Stimulated activated CD8-positive, alpha-beta memory T cell treated with anti-CD3 and anti-CD28 coated beads, Interleukin-4, amount 100 ng/mL, for 1 hour (primary cell): ENCODE results near the gene MTHFD1.

Experiments used
- DNase-seq, 2 donors: peaks; one replicate each; pipeline ENCODE4 v3.0.0-alpha.2; 2020; ENCODE audit warnings: low read depth in 2 of 2, low spot score in 1 of 2

The MTHFD1 gene

GRCh38 chr14:64444984-64445845 is 57.1 kb downstream of the MTHFD1 start:
- peak in 1 of 2 donors; percentile 9 for DNase-seq

- DNase-seq: no peak
Observed at GRCh38 chr14:64447876-64448670, 59.9 kb downstream of the MTHFD1 start.

GRCh38 chr14:64450255-64450654 is 62.1 kb downstream of the MTHFD1 start:
- no peak for DNase-seq

GRCh38 chr14:64454671-64455070 is 66.5 kb downstream of the MTHFD1 start:
- DNase-seq: no peak

GRCh38 chr14:64459405-64460136 is 71.4 kb downstream of the MTHFD1 start:
- no peak for DNase-seq

- DNase-seq: no peak
Observed at GRCh38 chr14:64461221-64461620, 73.1 kb downstream of the MTHFD1 start.

DNA sequence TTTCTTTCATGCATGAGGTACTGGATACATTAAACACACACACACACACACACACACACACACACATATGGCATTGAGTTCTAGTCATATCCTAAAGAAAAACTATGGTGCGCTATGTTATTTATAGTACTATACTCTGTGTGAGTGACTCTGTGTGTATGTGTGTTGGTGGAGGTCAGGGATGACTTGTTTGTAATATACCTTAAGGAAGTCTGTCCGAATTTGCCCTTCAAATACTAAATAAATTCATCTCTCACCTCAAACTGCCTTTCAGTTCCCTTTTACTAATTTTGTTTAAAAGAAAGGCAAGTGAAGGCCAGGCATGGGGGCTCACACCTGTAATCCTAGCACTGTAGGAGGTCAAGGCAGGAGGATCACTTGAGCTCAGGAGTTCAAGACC is 75.0 kb downstream of the MTHFD1 start:
- no peak for DNase-seq

DNA sequence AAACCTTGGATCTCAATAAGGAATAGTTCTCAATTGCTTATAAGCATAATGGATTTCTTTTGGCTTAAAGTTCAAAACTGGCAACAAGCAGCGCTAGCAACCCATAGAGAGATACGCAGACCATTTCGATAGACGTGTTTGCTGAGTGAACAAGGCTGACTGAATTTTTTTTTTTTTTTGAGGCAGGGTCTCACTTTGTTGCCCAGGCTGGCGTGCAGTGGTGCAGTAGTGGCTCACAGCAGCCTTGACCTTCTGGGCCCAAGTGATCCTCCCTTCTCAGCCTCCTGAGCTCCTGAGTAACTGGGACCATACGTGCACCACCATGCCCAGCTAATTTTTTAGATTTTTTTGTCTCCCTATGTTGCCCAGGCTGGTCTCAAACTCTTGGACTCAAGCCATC is 75.7 kb downstream of the MTHFD1 start:
- DNase-seq: no peak

GRCh38 chr14:64464651-64465050 is 76.5 kb downstream of the MTHFD1 start:
- no peak for DNase-seq

DNA sequence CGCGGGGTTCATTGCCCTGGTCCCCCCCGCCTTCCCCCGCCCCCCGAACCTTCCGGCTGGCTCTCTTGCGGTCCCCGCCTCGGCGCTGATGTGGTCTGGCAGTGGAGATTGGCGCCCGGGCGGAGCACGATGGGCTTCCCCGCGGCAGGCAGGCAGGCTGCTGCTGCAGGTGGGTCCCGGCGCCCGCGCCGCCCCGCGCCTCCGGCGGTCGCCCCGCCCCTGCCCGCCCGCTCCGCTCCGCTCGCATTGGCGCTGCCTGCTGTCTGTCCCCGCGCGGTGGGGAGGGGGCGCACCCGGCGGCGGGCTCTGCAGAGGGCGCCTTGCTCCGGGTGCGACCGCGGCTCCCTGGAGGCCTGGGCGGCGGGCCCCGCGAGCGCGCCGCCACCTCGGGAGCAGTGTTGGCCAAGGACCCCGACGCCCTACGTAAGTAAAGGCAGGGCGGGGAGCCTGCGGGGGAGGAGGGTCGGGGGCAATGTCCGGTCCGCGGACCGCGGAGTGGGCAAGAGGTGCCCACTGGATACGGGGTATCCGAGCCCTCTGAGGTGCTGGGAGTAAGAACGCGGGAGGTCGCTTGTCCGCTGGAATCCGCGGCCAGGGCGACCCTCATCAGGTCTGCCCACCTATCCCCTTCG is 77.2 kb downstream of the MTHFD1 start, which contains the start of gene AKAP5:
Gene AKAP5, plus strand, starts transcription at position 309 of the 632 bp plus-strand sequence. CDS start 2,896 bp downstream, outside the sequence.
- DNase-seq: peak; percentile 19 to 29

DNA sequence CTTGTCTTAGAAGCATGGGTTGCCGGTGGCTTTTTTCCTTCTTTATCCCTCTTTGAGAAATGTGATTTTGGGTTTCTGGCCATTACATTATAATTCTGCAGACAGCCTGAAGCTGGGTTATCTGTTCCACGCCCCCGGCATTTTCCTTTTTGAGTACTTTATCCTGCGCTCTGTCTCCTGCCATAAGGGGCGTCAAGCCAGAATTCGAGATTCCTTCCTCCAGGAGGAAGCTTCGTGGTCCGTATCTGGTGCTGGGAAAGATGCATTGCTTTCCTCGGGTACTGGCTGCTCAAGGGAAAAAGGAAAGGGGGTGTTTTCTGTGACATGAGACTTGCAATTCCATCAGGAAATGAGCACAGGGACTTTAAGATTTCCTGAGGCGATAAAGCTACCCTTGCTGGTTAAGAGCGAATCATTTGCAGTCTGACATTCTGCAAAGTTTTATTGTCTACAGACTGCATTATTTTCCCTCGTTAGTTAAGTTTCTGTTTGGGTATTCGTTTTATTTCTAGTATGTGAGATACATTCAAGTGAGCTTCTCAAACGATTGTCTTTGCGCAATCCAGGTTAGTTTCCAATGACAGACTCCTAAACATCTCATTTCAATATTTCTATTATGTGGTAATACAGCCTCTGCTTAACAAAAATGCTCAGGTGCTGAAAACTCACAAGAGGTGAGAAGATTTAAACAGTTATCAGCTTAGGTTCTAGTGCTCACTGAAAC is 77.8 kb downstream of the MTHFD1 start:
- no peak for DNase-seq

DNA sequence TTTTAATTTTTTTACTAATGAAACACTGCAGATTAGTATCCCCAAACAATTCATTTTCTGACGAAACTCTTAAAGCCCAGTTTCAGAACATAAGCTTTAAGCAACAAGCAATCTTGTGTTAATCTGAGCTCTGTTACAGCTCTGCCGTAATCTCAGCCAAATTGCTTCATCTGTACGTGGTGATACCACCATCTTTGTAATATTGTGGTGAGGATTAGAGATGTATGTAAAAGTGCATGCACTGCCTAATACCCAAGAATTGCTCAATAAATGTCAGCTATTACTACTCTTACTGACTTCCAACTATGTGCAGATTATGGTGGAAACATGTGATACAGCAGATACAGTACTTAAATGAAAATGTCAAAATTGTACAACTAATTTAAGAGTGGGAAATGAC is 78.9 kb downstream of the MTHFD1 start:
- DNase-seq: no peak

DNA sequence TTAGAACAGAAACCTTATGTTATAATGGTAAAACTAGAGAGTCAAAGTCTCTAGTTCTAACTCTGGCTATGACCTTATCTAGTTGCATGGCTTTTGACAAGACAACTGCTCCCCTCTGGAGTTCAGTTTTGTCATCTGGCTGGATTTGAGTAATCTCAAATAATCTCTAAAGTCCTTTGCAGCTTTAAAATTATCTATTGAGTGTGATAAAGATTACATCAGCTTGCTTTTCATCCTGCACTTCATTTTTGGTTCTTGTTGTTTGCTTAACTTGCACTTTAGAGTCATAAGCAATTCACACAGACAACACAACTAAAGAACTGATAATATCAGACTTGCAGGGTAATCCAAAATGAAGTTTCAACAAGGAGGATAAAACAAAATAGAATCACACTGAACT is 79.4 kb downstream of the MTHFD1 start:
- no peak for DNase-seq

DNA sequence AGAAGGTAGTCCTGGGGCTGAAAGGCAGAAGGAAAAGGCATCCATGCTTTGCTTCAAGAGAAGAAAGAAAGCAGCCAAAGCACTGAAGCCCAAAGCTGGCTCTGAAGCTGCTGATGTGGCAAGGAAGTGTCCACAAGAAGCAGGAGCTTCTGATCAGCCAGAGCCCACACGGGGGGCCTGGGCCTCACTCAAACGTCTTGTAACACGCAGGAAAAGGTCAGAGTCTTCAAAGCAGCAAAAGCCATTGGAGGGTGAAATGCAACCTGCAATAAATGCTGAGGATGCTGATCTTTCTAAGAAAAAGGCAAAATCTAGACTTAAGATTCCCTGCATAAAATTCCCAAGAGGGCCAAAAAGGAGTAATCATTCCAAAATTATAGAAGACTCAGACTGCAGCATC is 80.3 kb downstream of the MTHFD1 start:
- DNase-seq: no peak

DNA sequence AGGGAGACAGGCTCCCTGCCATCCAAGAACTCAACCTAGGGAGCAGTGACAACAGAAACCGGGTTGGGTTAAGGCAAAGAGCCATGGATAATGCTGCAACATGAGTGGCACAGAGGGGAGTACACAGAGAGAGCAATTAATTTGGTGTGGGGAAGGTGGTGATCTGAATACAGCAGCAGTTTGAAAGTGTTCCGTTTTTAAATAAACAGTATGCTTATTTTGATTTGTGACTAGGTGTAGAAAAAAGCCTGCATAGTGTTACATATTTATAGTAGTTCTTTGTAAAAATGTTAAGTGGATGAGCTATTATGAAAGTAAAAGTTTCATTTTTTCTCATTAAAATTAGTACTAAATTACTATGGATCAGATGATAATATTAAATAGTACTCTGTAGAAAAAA is 85.9 kb downstream of the MTHFD1 start:
- no peak for DNase-seq

DNA sequence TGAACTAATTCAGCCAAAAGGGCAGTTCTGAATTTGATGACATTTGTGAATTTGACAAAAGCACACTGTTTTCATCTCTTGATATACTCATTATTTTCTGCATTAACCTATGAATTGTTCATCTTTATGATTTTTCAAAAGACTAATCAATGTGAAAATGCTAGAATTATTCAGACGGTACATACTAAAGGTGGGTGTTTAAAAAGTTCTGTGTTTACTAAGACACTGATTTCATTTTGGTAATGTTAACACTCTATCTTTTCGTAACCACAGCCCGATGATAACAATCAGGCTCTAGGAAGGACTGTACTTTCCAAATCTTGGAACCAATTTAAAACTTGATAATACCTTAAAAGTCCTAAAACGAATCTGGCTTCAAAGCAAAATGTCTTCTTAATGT is 86.5 kb downstream of the MTHFD1 start:
- no peak for DNase-seq

DNA sequence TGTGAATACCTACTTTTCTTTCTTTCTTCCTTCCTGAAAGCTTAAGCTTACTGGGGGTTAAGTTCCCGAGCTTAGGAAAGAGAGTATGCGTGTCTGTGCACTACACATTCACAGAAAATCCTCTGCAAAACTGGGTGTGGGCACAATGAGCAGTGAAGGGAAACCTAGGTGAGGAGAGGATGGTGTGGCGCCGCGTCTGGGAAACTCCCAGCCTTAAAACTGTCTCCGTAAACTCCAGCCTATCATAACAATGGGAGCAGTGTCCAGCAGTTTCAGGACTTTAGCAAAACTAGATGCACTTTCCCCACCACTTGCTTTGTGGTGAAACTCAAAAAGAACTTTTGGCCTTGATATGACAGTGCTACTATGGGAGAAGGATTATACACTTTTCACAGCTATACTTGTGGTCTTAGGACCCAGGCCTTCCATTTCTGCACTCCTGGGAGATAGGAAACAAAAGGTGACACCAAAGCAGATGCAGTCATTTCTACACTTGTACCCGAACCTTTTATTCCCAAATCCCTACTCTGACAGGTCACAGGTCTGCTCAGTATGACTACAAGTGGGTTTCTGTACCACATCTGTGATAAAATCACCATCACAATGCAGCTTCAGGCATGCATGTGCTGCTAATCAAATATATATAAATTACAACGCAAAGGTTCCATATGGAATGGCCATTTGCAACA is 87.6 kb downstream of the MTHFD1 start:
- no peak for DNase-seq

- no peak for DNase-seq
Observed at GRCh38 chr14:64476438-64476837, 88.3 kb downstream of the MTHFD1 start.

- DNase-seq: no peak
Observed at GRCh38 chr14:64478634-64479250, 90.6 kb downstream of the MTHFD1 start.
